GM19023 (cell line): Measurements from ENCODE around the gene PTPRN2.
"Not testable (repeated sequence)": the region's sequence is repeated elsewhere in the genome, so short reads cannot be mapped to it uniquely, and the experiment has no call there.

Experiments
- ATAC-seq: cut with Tn5 transposase; IDR thresholded peaks from one replicate; pipeline ENCODE4 v1.9.1; 2021; ENCODE audit warnings: mild to moderate bottlenecking, moderate library complexity; ENCODE audit not compliant: unreplicated experiment

PTPRN2 gene

DNA sequence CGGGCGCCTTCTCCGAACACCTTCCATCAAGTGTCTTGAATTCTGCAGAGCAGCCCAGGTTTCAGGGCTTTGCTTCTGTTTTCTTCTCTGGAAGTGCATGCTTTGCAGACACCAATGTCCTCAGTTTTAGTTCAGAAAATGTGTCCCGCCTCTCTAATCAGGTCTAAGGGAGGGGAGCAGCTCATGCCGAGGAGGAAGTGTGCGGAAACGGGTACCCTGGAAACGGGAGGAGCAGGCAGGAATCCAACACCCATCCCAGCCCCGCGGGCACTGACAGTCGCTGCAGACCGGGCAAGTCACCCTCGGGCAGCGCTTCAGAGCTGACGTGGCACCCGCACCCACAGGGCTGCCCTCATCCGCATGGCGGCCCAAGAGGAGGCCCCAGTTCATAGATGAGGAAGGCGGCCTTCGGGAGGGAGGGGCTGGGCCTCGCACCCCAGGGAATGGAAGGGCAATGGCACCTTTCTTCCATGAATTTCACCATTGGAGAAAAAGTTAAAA, 912.1 kb downstream of the PTPRN2 start:
- ATAC-seq, result no peak

DNA sequence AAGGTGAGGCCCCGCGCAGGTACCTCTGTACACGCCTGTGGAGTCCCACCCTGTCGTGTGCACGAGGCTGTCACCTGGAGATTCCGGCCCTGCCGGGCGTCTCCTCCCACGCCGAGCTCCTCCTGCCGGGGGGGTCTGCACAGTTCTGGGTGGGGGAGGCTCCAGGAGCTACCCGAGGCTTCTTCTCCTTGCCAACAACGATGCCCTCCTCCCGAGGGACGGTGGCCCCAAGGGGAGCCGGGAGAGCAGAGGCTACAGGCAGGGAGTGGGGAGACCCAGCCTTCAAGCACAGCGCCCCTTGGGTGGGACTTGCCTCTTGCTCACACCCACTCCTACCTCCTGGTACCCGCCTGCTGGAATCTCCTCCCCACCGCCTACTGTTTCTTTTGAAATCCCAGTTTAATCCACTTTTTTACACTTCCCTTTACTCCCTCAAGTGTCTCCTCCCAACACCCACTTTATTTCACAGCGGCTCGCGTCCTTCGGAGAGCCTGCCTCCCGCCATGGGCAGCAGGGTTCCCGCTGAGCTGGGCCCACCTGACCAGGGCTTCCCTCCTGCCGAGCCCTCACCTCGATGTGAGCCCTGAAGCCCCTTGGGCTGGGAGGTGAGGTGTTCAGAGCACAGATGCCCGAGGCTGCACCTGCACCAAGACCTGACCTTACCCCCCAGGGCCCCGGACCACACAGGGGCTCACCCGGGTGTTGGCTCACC, 912.8 kb downstream of the PTPRN2 start:
- no peak for ATAC-seq

DNA sequence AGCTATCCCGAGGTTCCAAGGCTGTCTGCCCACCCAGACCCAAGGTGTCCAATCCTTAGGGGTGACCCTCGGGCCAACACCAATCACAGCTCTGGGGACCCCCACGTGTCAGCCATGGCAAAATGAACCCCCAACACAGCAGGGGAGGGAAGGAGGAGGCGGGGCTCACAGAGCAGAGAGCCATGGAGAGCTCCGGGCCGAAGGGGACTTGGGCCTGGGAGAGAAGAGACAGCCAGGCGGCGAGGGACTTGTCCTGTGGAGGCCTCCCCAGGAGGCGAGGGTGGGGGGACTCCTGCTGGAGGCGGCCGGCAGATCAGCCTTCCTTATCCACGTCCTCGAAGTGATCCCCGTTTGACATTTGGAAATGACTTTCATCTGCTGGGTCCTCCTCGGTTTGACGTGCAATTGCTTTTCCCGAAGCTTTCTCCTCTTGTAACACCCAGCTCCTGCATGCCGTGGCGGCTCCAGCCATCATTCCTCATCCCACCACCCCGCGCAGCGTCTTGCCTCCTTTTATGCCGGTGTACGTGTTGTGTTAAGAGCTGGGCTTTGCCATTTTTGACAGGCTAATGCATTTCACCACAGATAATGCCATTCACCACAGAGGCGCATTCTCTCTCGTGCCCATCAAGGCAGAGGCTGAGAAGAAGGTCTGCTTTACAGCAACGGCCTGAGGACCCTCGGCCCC, 913.5 kb downstream of the PTPRN2 start:
- ATAC-seq, result no peak

DNA sequence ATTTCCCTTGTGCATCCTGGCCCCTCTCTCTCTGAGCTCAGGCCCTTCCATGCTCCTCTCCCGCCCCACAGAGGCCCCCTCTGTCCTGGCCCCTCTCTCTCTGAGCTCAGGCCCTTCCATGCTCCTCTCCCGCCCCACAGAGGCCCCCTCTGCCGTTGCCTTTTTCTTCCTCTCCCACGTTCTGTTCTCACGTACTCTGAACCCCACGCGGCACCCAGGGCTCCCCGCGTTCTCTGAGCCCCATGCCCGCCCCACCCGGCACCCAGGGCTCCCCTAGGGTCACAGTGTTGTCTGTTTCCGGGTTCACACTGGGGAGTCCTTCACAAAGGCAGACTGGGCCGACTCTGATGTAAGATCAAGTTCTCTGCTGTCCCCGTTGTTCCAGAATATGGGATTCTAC, 914.0 kb downstream of the PTPRN2 start:
- ATAC-seq, result no peak

DNA sequence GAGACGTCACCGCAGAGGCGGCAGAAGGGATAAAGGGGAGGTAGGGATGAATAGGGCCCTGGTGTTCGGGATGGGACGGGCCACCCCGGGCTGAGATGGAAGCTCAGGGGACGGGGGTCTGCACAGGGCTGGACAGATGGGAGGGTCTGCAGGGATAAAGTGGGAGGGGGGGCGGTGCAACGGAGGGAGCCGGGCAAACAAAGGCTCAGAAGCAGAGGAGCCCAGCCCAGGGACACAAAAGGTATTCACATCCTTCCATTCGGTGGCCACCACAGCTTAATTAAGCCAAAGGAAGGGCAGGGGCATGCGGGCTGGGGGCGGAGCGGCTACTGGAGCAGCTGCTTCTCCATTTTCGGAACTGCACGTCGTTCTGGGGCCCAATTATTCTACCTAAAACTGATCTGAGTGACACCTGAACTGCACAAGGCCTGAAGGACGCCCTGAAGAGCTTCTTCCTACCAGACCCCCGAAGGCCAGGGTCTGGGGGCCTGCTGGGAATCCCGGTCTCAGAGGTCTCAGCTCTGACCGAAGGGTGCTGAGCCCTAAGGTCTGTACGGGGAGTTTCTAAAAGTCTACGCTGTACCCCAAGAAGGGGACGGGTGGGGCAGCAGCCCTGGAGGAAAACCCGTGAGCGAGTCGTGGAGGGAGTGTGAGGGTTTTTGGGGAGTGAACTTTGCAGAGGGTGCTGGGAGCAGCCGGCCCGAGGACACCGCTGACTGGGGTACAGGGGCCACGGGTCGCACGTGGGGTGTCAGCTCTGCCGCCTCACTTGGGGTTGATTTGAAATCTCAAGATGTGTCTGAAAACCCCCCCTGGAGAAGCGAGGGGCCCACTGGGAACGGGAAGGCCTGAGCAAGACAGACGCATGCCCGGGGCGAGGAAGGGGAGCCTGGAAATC, 916.0 kb downstream of the PTPRN2 start:
- no peak for ATAC-seq

DNA sequence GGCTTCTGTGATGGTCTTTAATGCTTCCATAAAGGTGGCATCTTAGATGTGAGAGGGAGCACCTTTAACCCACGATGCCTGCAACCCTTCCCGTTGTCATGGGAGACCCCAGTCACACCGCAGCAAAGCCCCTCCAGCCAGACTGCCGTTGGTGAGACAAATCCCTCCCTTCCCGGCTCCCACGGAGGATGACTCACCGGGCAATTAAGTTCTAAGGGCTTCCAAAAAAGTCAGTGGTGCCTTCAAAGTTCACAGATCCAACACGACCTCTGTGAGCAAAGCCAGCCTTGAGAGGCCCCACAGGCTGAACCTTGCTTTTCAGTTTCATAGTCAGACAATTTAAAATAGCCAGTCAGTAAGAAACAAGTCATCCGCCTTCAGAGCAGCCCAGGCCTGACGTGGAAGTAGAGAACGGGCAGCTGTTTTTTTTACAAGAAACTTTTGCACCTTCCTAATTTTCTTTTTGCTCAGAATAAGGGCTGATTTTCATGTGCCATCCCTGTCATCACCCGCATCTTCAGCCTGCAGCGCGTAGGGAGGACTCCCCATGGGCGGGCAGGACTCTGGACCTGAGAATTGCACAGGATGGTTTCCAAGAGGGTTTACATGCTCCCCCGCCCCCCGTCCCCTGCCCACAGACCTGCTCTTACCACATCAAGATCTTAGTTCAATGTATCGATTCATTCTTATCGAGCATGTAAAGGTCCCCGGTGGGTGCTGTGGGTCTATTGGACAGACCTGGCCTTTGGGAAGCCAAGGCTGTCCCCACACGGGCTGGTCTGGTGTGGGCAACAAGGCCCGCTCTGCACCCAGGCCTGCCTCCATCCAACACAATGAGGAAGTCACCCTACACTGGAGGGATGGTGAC, 916.9 kb downstream of the PTPRN2 start:
- ATAC-seq, result no peak

DNA sequence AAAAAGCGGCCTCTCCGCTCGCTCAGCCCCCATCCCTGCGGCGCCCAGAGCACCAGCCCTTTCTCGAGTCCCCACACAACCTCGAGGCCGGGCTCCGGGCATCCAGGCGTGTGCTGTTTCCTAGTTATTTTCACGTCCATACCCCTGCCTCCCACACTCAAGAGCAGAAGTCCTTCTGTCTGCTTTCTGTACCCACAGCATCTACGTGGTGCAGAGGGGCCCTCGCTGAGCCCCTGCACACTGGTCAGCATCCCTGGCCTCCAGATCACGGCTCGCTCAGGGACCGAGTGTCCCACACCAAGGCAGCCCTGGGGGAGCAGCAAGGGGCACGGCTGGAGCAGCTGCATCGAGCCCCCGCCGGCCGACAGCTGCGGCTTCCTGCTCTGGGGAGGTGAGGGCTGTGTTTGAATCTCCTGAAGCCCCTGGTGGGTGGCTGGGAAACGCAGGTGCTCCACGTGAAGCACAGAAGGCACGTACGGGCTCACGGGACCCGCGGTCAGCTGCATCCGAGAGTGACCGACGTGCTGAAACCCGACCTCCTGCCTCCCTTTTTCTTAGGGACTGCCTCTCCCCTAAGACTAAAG, 917.8 kb downstream of the PTPRN2 start:
- no peak for ATAC-seq

DNA sequence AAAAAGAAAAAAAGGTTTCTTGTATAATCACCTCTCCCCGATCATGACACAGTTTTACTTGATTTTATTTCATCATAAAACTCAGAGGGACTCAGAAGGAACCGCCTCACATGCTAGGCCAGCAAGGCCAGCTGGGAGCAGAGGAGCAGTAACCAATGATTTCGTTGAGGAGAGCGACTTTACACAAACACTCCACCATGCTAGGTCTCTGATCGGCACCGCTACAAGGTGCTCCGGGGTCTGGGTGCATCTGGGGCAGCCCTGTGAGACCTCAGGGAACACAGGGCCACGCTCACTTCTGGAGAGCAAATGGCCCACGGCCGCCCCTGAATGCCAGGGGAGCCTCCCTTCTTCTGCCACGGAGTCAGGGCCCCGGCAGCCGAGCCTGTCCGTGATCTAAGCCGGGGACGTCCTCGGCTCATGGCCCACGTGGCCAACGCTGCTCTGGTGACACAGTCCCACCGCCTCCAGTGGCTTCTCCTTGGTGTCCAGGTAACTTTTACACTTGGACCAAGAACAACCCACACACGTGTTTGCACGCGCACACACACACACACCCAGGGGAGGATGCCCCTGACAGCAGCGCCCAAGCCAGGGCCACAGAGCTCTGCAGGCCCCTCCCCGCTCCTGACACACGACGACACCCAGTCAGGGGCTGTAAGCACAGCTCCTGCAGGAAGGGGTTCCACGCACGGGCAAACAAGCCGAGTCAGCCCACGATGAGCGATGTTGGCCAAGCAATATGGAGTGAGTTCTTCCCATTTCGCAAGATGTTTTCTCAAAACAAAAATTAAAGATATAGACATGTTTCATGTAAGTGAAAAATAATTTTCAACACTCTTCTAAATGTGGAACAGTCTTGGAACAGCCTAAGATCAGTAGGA, 918.5 kb downstream of the PTPRN2 start:
- no peak for ATAC-seq

DNA sequence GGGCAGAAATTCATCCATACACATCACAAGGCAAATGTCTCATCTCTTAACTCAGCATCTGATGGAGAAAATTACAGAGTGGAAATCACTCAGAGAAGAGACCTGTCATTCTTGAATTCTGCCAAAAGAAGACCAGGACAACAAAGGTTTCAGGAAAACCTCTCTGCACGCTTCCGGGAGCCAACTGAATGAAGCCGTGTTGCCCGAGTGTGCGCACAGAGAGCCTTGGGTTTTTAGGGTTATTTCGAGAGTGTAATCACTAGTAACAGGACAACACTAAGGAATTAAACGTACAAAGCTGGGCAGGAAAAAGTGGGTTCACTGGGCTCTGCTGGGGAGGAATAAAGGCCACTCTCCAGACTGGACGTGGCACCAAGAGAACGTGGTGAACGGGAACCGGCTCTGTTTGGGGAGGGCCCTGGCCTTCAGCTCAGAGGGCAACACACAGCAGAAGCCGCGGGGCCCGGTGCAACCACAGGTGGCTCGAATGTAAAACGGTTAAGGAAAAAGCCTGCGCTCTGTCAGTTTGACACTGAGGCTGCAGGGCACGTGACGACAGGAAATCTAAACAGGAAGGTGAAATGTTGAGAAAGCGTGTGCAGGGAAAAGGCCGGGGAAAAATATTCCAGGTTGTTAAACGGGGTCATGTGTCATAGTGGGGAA, 919.3 kb downstream of the PTPRN2 start:
- no peak for ATAC-seq

DNA sequence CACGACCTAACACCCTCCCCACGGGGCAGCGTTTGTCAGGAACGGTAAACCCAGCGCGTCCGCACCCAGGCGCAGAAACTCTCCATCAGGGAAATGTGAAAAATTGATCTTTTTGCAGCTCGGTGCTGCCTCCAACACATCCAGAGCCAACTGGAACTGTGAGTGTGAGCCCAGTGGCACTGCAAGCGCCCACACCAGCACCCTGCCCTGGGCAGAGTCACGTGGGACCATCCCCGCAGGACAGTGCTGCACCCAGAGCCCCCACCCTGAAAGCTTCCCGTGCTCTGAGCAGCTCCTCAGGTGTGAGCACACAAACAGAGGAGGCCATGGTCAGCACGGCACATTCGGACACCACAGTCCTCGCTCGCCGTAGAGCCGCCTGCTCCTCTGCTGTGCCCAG, 919.9 kb downstream of the PTPRN2 start:
- no peak for ATAC-seq

DNA sequence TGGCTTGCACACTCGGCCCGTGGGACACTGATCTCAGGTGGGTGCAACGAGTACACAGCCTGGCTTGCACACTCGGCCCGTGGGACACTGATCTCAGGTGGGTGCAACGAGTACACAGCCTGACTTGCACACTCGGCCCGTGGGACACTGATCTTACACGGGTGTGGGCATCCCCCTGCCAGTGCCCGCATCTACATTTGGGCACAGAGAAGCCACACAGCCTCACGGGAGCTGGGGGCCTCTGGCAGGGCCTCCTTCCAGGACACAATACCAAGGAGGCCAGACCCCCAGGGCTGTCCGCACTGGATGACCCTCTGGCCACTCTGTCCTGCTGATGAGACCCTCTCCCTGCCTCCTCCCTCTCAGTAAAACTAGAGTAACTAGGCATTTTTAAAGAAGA, 920.4 kb downstream of the PTPRN2 start:
- no peak for ATAC-seq

DNA sequence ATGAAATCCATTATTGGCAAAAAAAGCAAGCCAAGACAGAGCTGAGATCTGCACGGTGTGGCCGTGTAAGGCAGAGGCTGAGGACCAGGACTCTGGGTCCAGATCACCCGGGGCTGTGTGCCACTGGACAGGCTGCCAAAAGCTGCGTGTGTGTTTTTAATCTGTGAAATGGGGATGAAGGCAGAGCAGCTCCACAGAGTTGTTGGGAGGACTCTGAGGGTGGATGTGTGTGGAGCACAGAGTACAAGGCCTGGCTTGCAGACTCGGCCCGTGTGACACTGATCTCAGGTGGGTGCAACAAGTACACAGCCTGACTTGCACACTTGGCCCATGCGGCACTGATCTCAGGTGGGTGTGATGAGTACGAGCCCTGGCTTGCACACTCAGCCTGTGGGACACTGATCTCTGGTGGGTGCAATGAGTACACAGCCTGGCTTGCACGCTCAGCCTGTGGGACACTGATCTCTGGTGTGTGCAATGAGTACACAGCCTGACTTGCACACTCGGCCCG, 921.0 kb downstream of the PTPRN2 start:
- ATAC-seq, result no peak

DNA sequence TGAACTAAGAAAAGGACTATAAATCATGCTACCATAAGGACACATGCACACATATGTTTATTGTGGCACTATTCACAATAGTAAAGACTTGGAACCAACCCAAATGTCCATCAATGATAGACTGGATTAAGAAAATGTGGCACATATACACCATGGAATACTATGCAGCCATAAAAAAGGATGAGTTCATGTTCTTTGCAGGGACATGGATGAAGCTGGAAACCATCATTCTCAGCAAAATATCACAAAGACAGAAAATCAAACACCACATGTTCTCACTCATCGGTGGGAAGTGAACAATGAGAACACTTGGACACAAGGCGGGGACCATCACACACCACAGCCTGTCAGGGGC, 922.0 kb downstream of the PTPRN2 start:
- ATAC-seq, result not testable (repeated sequence)

DNA sequence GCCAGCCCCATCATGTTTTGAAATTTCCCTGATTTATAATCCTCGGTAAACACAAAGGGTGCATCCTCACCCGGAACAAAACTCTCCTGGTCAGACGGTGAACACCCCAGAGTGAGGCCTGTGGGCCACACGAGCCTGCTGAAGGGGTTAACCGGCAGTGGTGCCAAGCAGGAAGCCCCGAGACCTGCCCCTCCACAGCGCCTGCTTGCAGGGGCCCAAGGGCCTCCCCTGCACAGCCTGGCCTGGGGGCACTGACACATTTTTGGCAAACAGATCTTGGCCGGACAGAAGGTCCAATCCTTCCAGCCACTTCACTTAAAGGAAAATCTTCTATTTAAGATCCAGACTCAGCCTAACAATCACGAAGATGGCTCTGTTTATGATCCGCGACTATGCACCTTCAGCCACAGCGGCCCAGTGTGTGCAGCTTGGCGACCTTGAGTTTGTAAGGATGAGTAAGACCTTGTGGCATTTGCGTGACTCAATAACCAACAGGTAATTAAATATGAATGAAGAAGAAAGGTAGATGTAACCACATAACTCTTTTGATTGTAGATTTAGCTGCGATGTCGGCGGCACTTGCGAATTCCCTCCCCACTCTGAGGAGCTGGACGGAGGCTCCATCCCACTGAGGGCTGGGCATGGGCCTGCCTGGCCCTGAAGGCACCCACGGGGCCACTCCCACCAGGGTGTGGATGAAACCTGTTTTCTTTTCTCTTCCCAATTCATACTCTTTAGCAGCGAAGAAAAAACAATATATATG, 922.6 kb downstream of the PTPRN2 start:
- no peak for ATAC-seq

DNA sequence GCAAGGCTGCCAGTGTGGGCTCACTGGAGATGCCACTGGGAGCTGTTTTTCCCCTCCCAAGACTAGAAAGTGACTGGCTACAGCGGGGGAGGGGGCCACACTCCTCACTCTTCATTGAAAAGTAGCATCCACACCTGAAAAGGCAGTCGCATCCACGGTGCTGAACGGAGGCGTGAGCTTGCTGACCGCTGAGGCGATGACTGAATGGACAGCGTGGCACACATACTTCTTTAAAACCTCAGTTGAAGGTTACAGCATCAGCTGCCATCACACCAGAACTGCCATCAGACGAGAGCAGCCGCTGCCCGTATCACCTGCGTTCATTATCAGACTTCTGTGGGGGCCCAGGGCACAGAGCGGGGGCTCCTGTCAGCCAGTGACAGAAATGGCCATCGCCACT, 923.6 kb downstream of the PTPRN2 start:
- ATAC-seq, result no peak

DNA sequence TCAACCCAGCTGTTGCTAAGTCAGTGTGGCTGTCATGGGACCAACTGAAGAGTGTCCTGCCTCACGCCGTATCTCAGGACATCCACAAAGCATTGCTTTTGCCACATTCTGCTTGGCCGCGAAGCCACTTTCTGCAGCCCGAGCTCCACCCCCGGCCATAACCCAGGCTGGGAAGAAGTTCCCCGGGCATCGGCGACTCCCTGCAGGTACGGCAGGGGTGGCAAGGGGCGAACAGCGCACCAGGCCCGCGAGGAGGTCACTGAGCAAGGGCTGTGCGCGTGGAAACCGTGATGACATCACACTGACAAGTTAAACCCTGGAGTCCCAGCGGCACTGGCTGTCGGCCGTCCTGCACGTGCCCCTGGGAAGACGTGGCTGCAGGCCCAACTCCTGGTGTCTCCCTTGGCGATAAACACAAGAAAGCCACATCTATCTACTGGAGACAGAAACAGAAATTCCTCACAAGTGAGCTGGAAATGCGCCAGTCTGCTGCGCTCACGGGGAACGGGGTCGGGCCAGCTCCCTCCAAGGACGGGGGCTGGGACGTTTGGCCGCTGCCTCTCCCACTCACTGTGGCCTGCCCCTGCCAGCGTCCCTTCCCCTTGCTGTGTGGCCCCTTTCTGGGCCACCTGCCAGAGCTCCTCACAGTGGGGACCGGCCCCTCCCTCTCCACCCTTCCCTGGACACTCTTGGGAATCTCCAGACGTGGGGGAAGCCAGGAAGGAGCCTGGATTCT, 924.5 kb downstream of the PTPRN2 start:
- no peak for ATAC-seq

DNA sequence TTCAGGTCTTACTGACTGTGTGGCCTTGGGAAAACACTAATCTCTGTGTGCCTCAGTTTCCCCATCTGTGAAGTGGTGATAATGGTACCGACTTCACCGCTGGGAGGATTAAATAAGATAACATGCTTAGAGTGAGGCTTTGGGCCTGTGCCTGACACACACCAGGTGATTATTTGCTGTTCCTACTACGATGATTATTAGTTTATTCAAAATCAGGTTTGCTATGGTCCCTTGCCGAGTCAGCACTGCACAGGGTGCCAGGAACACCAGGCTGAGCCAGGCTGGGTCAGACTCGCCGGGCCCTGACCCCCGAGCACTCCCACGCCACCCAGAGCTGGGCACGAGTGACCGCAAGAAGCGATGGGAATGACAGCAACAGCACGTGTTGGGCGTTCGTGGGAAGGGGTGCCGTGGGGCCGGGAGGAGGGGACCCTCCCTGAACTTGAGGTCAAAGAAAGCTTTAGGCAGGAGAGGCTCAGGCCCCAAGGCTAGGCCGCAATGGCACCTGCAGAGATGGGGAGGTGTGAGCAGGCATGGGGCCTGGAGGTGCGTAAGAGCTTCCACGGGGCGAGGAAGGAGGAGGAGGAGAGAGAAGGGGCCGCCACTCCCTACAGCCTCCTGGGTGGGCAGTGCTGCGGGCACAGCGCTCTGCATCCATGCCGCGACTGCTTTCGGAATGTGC, 925.4 kb downstream of the PTPRN2 start:
- ATAC-seq, result no peak
